A673 (cell line): ENCODE results near the gene KANSL1. TPM values are rescaled to one million over a fixed set of nuclear protein-coding genes. Genes with fewer than 3 reads are reported as not detected.

Experiments
- BruUV-seq: library from RNA; stranded (reverse); fragments of 400-500 nt; replicated peaks from 2 replicates; lab custom pipeline; 2021; lab: Mats Ljungman, UMichigan
- CTCF ChIA-PET: fragments of 300-600 bp; sonication (Branson Sonifier 250); formaldehyde crosslinking; loops from one replicate; lab custom pipeline; 2022; ENCODE audit warnings: antibody characterized with exemption; lab: Charles Lee
- POLR2A ChIA-PET: fragments of 300-600 bp; sonication (Branson Sonifier 250); formaldehyde crosslinking; loops from one replicate; lab custom pipeline; 2022; ENCODE audit warnings: antibody characterized with exemption; ENCODE audit not compliant: low non-redundant PET; lab: Charles Lee
- DNase-seq: peaks from one replicate; pipeline ENCODE4 v3.0.0-alpha.2; 2015; ENCODE audit warnings: low spot score
- H3K27ac ChIP-seq: fragments of 200-600 bp; sonication (generic); 2 replicates; pipeline ENCODE4 v1.5.1; 2016; ENCODE audit warnings: mixed run types, low read depth, mild to moderate bottlenecking, mixed read lengths, antibody characterized with exemption, low read length; ENCODE audit not compliant: poor library complexity, severe bottlenecking
- H3K27me3 ChIP-seq: fragments of 200-600 bp; sonication (generic); replicated peaks from 2 replicates; pipeline ENCODE4 v1.6.1; 2017; ENCODE audit warnings: mixed run types, low read depth, mild to moderate bottlenecking, mixed read lengths, antibody characterized with exemption, low read length; ENCODE audit not compliant: insufficient read depth, poor library complexity
- H3K36me3 ChIP-seq: fragments of 200-600 bp; sonication (generic); 2 replicates; pipeline ENCODE4 v1.6.1; 2016; ENCODE audit warnings: mixed run types, mild to moderate bottlenecking, mixed read lengths, antibody characterized with exemption, low read length; ENCODE audit not compliant: insufficient read depth, poor library complexity, severe bottlenecking
- H3K4me1 ChIP-seq: fragments of 200-600 bp; sonication (generic); 2 replicates; pipeline ENCODE4 v1.6.1; 2017; ENCODE audit warnings: mixed run types, mild to moderate bottlenecking, mixed read lengths, antibody characterized with exemption, low read length; ENCODE audit not compliant: insufficient read depth, poor library complexity, severe bottlenecking
- H3K4me3 ChIP-seq: fragments of 200-600 bp; sonication (generic); 2 replicates; pipeline ENCODE4 v1.5.1; 2016; ENCODE audit warnings: low read depth, mixed run types, mild to moderate bottlenecking, mixed read lengths, low read length; ENCODE audit not compliant: poor library complexity, severe bottlenecking
- H3K9me3 ChIP-seq: fragments of 200-600 bp; sonication (generic); 2 replicates; pipeline ENCODE4 v1.6.1; 2016; ENCODE audit warnings: mixed run types, low read depth, mild to moderate bottlenecking, mixed read lengths, antibody characterized with exemption, low read length; ENCODE audit not compliant: poor library complexity, severe bottlenecking
- EZH2 ChIP-seq: fragments of 200-600 bp; sonication (generic); IDR thresholded peaks from 2 replicates; pipeline ENCODE4 v1.6.1; 2017; ENCODE audit warnings: borderline replicate concordance, low read depth, mild to moderate bottlenecking, mixed read lengths, antibody characterized with exemption, low read length; ENCODE audit not compliant: poor library complexity, severe bottlenecking
- intact Hi-C: fragments of 100-400 bp; cut with micrococcal nuclease; formaldehyde crosslinking; loops from one replicate; pipeline ENCODE4 v1.10.0; 2022; ENCODE audit not compliant: unreplicated experiment
- total RNA-seq: library from RNA; stranded (reverse); gene quantifications from 2 replicates; pipeline ENCODE4 v1.2.3, GENCODE V29; 2021
- TF ChIP-seq, protein P1 (sequence below): fragments of 300-800, 200-600 bp; sonication (generic); conservative IDR thresholded peaks from 2 replicates; pipeline ENCODE4 v1.5.1; 2017; ENCODE audit warnings: low read depth, mild to moderate bottlenecking, antibody characterized with exemption, low read length, moderate library complexity, mixed read lengths

KANSL1 gene
- total RNA-seq, 1 experiment from 2014 or later: 64.9 TPM

DNA sequence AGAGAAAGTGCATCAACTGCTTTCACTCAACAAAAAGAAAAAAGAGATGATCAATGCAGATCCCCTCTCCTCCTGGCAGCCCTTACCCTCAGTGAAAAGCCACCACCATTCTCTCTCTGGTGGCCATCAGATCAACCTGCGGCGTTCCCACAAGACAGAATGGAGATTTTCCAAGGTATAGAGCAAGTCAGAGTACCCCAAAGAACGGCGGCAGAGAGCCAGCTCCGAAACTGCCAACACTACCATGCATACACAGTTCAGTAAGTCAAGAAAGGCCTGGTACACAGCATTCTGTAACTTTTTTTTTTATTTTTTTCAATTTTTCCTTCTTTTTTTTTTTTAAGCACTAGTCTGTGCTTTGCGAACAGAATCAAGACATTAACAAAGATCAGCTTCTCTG is 163.6 kb downstream of the KANSL1 start:
- no peaks in the 10 kb centered on the region for H3K4me1 ChIP-seq
- ChIA-PET POLR2A (no interaction called here), CTCF (interaction anchor here (0.6 kb wide), 1 partner anchor 163 kb away, joined by 4 read pairs; the partner anchor contains the start of gene KANSL1)
- H3K4me3 ChIP-seq: no peak overlapping the region
- TF ChIP-seq EZH2: no peak
- TF ChIP-seq, protein P1, sequence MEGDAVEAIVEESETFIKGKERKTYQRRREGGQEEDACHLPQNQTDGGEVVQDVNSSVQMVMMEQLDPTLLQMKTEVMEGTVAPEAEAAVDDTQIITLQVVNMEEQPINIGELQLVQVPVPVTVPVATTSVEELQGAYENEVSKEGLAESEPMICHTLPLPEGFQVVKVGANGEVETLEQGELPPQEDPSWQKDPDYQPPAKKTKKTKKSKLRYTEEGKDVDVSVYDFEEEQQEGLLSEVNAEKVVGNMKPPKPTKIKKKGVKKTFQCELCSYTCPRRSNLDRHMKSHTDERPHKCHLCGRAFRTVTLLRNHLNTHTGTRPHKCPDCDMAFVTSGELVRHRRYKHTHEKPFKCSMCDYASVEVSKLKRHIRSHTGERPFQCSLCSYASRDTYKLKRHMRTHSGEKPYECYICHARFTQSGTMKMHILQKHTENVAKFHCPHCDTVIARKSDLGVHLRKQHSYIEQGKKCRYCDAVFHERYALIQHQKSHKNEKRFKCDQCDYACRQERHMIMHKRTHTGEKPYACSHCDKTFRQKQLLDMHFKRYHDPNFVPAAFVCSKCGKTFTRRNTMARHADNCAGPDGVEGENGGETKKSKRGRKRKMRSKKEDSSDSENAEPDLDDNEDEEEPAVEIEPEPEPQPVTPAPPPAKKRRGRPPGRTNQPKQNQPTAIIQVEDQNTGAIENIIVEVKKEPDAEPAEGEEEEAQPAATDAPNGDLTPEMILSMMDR: no peak
- no peaks in the 10 kb centered on the region for H3K27me3 ChIP-seq
- no peaks in the 10 kb centered on the region for H3K9me3 ChIP-seq
- no peak for DNase-seq
- H3K27ac ChIP-seq: no peak overlapping the region
- peaks cover 24% of the 10 kb centered on the region for H3K36me3 ChIP-seq
- intact Hi-C loops: no loop called here
- BruUV-seq: no TSS peak

DNA sequence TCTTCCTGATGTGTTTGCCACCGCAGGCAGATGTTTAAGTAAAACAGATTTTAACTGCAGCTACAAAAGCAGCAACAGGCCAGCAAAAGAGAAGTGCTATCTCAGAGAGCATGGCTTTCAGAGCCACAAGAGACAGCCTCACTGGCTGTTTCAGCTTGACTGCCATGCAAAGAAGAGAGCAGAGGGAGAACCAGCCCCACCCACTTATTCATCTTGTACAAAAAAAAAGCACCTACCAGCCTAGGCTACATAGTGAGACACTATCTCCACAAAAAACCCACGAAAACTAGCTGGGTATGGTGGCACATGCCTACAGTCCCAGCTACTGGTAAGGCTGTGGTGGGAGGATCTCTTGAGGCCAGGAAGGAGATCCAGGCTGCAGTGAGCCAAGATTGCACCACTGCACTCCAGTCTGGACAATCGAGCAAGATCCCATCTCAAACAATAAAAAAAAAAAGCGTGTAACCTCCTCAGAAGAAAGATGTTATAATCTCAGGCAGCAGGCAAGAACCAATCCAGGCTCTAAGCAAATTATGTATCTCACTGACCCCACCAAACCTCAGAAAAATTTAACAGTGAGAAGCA is 164.2 kb downstream of the KANSL1 start:
- intact Hi-C loops: no loop called here
- H3K27ac ChIP-seq: no peak overlapping the region
- no TSS peak for BruUV-seq
- no peaks in the 10 kb centered on the region for H3K27me3 ChIP-seq
- DNase-seq: no peak
- H3K9me3 ChIP-seq: no peaks in the 10 kb centered on the region
- CTCF ChIA-PET: interaction anchor here (0.6 kb wide), 1 partner anchor 164 kb away, joined by 4 read pairs; the partner anchor contains the start of gene KANSL1
- no peaks in the 10 kb centered on the region for H3K4me1 ChIP-seq
- peaks cover 21% of the 10 kb centered on the region for H3K36me3 ChIP-seq
- TF ChIP-seq, protein P1: no peak
- TF ChIP-seq EZH2: no peak
- POLR2A ChIA-PET: no interaction called here
- H3K4me3 ChIP-seq: no peak overlapping the region

DNA sequence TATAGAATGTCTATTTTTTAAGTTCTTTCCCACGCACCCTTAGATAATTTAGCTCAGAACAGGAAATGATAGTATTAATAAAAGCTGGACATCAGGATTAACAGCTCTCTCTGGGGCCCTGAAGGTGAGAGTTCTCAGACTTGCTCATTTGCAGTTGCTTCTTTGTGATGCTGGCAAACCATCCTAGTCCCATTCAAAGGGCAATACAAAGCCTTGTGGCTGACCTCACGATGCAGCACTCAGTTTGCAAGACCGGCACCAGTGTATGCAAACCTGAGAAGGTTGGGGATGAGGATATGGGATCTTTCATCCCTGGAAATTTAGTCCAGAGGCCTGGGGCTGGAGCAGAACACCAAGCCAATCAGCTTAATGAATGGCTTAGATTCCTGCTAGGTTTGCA is 164.9 kb downstream of the KANSL1 start:
- ChIA-PET POLR2A (no interaction called here), CTCF (no interaction called here)
- Histone ChIP-seq H3K27me3 (no peaks in the 10 kb centered on the region), H3K9me3 (no peaks in the 10 kb centered on the region), H3K27ac (no peak overlapping the region), H3K4me1 (no peaks in the 10 kb centered on the region), H3K4me3 (no peak overlapping the region), H3K36me3 (peaks cover 14% of the 10 kb centered on the region)
- TF ChIP-seq EZH2: no peak
- TF ChIP-seq, protein P1: no peak
- DNase-seq: no peak
- BruUV-seq: no TSS peak
- intact Hi-C loops: no loop called here
